ENCODE measurements around the gene PROX1.
A peak's percentile ranks its signal among the peaks of the same experiment; 100 is the strongest.

The PROX1 gene

GRCh38 chr1:213987927-213988506 lies at the start of gene PROX1:
Gene PROX1, plus strand, starts transcription at chr1:213987973. Its CDS starts 8,563 bp downstream, at chr1:213996536.
- peak; percentile 79 for DNase-seq (ENCODE audit: low spot score)

- no peak for DNase-seq (ENCODE audit: low spot score)
Measured at GRCh38 chr1:213938776-213939175, 49.0 kb upstream of the PROX1 start.

- no peak for DNase-seq (ENCODE audit: low spot score)
Measured at GRCh38 chr1:213939888-213940287, 47.9 kb upstream of the PROX1 start.

- DNase-seq (ENCODE audit: low spot score), result no peak
Measured at GRCh38 chr1:213940947-213941346, 46.8 kb upstream of the PROX1 start.

- no peak for DNase-seq (ENCODE audit: low spot score)
Measured at GRCh38 chr1:213942061-213942460, 45.7 kb upstream of the PROX1 start.

GRCh38 chr1:213947200-213947801 lies 40.5 kb upstream of the PROX1 start:
- DNase-seq (ENCODE audit: low spot score), result no peak

- DNase-seq (ENCODE audit: low spot score), result no peak
Measured at GRCh38 chr1:213951876-213952275, 35.9 kb upstream of the PROX1 start.

GRCh38 chr1:213953806-213954205 lies 34.0 kb upstream of the PROX1 start:
- no peak for DNase-seq (ENCODE audit: low spot score)

GRCh38 chr1:213956295-213956770 lies 31.4 kb upstream of the PROX1 start:
- DNase-seq (ENCODE audit: low spot score), result no peak

- no peak for DNase-seq (ENCODE audit: low spot score)
Measured at GRCh38 chr1:213958346-213958745, 29.4 kb upstream of the PROX1 start.

- DNase-seq (ENCODE audit: low spot score), result no peak
Measured at GRCh38 chr1:213960963-213961362, 26.8 kb upstream of the PROX1 start.

GRCh38 chr1:213962508-213962907 lies 25.3 kb upstream of the PROX1 start:
- DNase-seq (ENCODE audit: low spot score), result no peak

GRCh38 chr1:213966122-213966521 lies 21.7 kb upstream of the PROX1 start:
- DNase-seq (ENCODE audit: low spot score), result no peak

- no peak for DNase-seq (ENCODE audit: low spot score)
Measured at GRCh38 chr1:213968146-213968825, 19.5 kb upstream of the PROX1 start.

GRCh38 chr1:213969958-213970555 lies 17.7 kb upstream of the PROX1 start:
- no peak for DNase-seq (ENCODE audit: low spot score)

GRCh38 chr1:213972141-213972540 lies 15.6 kb upstream of the PROX1 start:
- DNase-seq (ENCODE audit: low spot score), result no peak

- peak; percentile 14 for DNase-seq (ENCODE audit: low spot score)
Measured at GRCh38 chr1:213973129-213973528, 14.6 kb upstream of the PROX1 start.

- peak; percentile 17 for DNase-seq (ENCODE audit: low spot score)
Measured at GRCh38 chr1:213976665-213977485, 10.9 kb upstream of the PROX1 start.

- DNase-seq (ENCODE audit: low spot score), result no peak
Measured at GRCh38 chr1:213977486-213977842, 10.3 kb upstream of the PROX1 start.

- DNase-seq (ENCODE audit: low spot score), result no peak
Measured at GRCh38 chr1:213977909-213978308, 9.9 kb upstream of the PROX1 start.

- DNase-seq (ENCODE audit: low spot score), result no peak
Measured at GRCh38 chr1:213979751-213980586, 7.8 kb upstream of the PROX1 start.

All from kidney tubule cell (primary cell).